ENCODE data around the gene ARHGAP15.

The ARHGAP15 gene

GRCh38 chr2:143808166-143808565, 678.9 kb downstream of the ARHGAP15 start:
- peaks cover 12% of the 10 kb centered on the region for H3K4me1 ChIP-seq (ENCODE audit: control insufficient read depth, insufficient read depth, low read length)
- H3K4me3 ChIP-seq (ENCODE audit: low read depth, low read length) = no peak overlapping the region
- no peaks in the 10 kb centered on the region for H3K27me3 ChIP-seq (ENCODE audit: control insufficient read depth, insufficient read depth, low read length)
- no peaks in the 10 kb centered on the region for H3K9me3 ChIP-seq (ENCODE audit: control insufficient read depth, insufficient read depth, low read length)
- H3K36me3 ChIP-seq (ENCODE audit: control insufficient read depth, insufficient read depth, low read length) = no peaks in the 10 kb centered on the region
- no peak overlapping the region for H3K27ac ChIP-seq (ENCODE audit: low read depth, low read length)
- no peak overlapping the region for H3K9ac ChIP-seq (ENCODE audit: low read depth, low read length)

- no peaks in the 10 kb centered on the region for H3K27me3 ChIP-seq (ENCODE audit: control insufficient read depth, insufficient read depth, low read length)
- no peak overlapping the region for H3K9ac ChIP-seq (ENCODE audit: low read depth, low read length)
- no peaks in the 10 kb centered on the region for H3K9me3 ChIP-seq (ENCODE audit: control insufficient read depth, insufficient read depth, low read length)
- H3K27ac ChIP-seq (ENCODE audit: low read depth, low read length) = no peak overlapping the region
- no peaks in the 10 kb centered on the region for H3K36me3 ChIP-seq (ENCODE audit: control insufficient read depth, insufficient read depth, low read length)
- H3K4me1 ChIP-seq (ENCODE audit: control insufficient read depth, insufficient read depth, low read length) = peaks cover 12% of the 10 kb centered on the region
- H3K4me3 ChIP-seq (ENCODE audit: low read depth, low read length) = no peak overlapping the region
These were observed 685.9 kb downstream of the ARHGAP15 start for GRCh38 chr2:143815082-143815481.

- Histone ChIP-seq H3K27ac (ENCODE audit: low read depth, low read length) (peak overlapping the region; percentile 15), H3K27me3 (ENCODE audit: control insufficient read depth, insufficient read depth, low read length) (no peaks in the 10 kb centered on the region), H3K4me3 (ENCODE audit: low read depth, low read length) (no peak overlapping the region), H3K4me1 (ENCODE audit: control insufficient read depth, insufficient read depth, low read length) (peaks cover 15% of the 10 kb centered on the region), H3K9me3 (ENCODE audit: control insufficient read depth, insufficient read depth, low read length) (no peaks in the 10 kb centered on the region), H3K36me3 (ENCODE audit: control insufficient read depth, insufficient read depth, low read length) (no peaks in the 10 kb centered on the region), H3K9ac (ENCODE audit: low read depth, low read length) (no peak overlapping the region)
These were observed 687.7 kb downstream of the ARHGAP15 start for GRCh38 chr2:143816916-143817315.
